Vagina (tissue), 2 donors: ENCODE results near the gene PHF14.

Source experiments
- CTCF ChIP-seq, 3 experiments: fragments of 450-650 bp in 2 of 3; fragments of 200-600 bp in 1 of 3; sonication (generic) in 1 of 3; IDR thresholded peaks; one replicate each; pipeline ENCODE4 v1.5.1; 2017 to 2019; ENCODE audit warnings: antibody characterized with exemption in 3 of 3, mild to moderate bottlenecking in 2 of 3, moderate library complexity in 2 of 3
- POLR2A ChIP-seq, 2 donors: fragments of 450-650 bp; IDR thresholded peaks; one replicate each; pipeline ENCODE4 v1.6.1; 2017; ENCODE audit warnings: antibody characterized with exemption in 2 of 2, mild to moderate bottlenecking in 2 of 2, moderate library complexity in 2 of 2
- POLR2AphosphoS5 ChIP-seq, 2 donors: sonication (generic); formaldehyde crosslinking; IDR thresholded peaks; one replicate each; pipeline ENCODE4 v1.9.0; 2017; ENCODE audit warnings: antibody characterized with exemption in 2 of 2, mild to moderate bottlenecking in 2 of 2, low read depth in 1 of 2; ENCODE audit not compliant: insufficient read depth in 1 of 2

DNA sequence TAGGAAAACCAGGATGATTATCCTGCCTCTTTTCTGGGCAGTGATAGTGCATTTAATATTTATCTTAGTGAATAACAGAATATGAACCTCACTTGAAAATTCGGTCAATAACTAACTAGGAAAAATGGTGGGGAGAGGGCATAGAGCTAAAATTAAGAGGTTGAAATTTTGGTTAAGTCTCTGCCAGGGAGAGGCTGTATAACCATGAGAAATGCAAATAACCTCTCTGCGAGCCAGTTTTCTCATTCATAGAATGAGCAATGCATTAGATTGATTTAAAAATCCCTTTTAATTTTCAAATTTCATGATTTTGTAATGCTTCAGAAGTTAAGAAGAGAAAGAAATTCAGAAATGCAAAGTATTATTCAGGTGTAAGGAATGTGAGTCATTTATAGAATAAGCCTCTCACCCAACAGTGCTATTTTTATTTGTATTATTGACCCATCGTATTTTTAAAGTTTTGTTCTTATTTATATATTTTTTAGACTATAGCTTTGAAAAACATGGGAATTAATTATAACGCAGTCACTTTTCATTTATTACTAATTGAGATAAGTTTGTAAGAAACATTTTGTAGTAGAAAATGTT is 104.7 kb downstream of the PHF14 start:
- TF ChIP-seq POLR2A (IDR thresholded peaks at IDR 0.05) (no peak), CTCF (IDR thresholded peaks at IDR 0.05) (no peak), POLR2AphosphoS5 (IDR thresholded peaks at IDR 0.05; ENCODE audit: insufficient read depth in 1 of 2, low read depth in 1 of 2) (no peak)
